HEK293 (cell line): ENCODE data around the gene CA5A.

Experiments
- CTCF ChIA-PET: fragments of 350-600 bp; formaldehyde crosslinking; extraction: SDS; loops from one replicate; lab custom pipeline; 2021; ENCODE audit warnings: antibody characterized with exemption; lab: Yijun Ruan, JAX
- POLR2A ChIA-PET: fragments of 300-600 bp; formaldehyde crosslinking; extraction: SDS; loops from one replicate; lab custom pipeline; 2020; ENCODE audit warnings: antibody characterized with exemption, inconsistent platforms; lab: Yijun Ruan, JAX
- H3K27ac ChIP-seq: fragments of 200-500 bp; sonication (Bioruptor generic); 2 replicates; pipeline ENCODE4 v1.5.1; 2014; ENCODE audit warnings: low read depth, low read length, control low read depth, inconsistent platforms; ENCODE audit errors: extremely low read depth
- H3K36me3 ChIP-seq, 2 experiments: fragments of 200-500 bp in 1 of 2; sonication (Bioruptor generic) in 1 of 2; 1 replicate in 1 of 2; 2 replicates in 1 of 2; pipeline ENCODE4 v1.5.1; 2014 to 2017; ENCODE audit warnings: inconsistent platforms in 2 of 2, low read length in 2 of 2; ENCODE audit not compliant: control insufficient read depth in 2 of 2, insufficient read depth in 1 of 2
- H3K4me1 ChIP-seq: fragments of 200-500 bp; sonication (Bioruptor generic); 2 replicates; pipeline ENCODE4 v1.5.1; 2014; ENCODE audit warnings: mild to moderate bottlenecking, low read length, inconsistent platforms; ENCODE audit not compliant: control insufficient read depth, insufficient read depth
- H3K4me3 ChIP-seq: 2 replicates; pipeline ENCODE4 v1.5.1; 2011; ENCODE audit warnings: low read depth, mild to moderate bottlenecking, control low read depth, low read length, moderate library complexity
- H3K9me3 ChIP-seq: fragments of 200-500 bp; sonication (Bioruptor generic); 2 replicates; pipeline ENCODE4 v1.5.1; 2014; ENCODE audit warnings: low read depth, low read length, inconsistent platforms; ENCODE audit not compliant: control insufficient read depth, insufficient read depth
- EGR2 ChIP-seq: fragments of 450-650 bp; formaldehyde crosslinking; IDR thresholded peaks from 2 replicates; pipeline ENCODE4 v1.5.1; 2016; ENCODE audit warnings: low read depth, missing biosample characterization, missing genetic modification characterization
- PBX3 ChIP-seq: sonication (generic); formaldehyde crosslinking; IDR thresholded peaks from 2 replicates; pipeline ENCODE4 v1.8.1; 2022; ENCODE audit warnings: mild to moderate bottlenecking, moderate library complexity, missing genetic modification reagents
- ZIC2 ChIP-seq: fragments of 450-650 bp; formaldehyde crosslinking; IDR thresholded peaks from 2 replicates; pipeline ENCODE4 v1.5.1; 2016; ENCODE audit warnings: missing biosample characterization, missing genetic modification characterization
- ZNF10 ChIP-seq: fragments of 450-650 bp; formaldehyde crosslinking; IDR thresholded peaks from 2 replicates; pipeline ENCODE4 v1.5.1; 2017; ENCODE audit warnings: missing biosample characterization, missing genetic modification characterization
- ZNF223 ChIP-seq: fragments of 450-650 bp; formaldehyde crosslinking; IDR thresholded peaks from 2 replicates; pipeline ENCODE4 v1.5.1; 2016; ENCODE audit warnings: missing biosample characterization, missing genetic modification characterization
- ZNF501 ChIP-seq: fragments of 450-650 bp; formaldehyde crosslinking; IDR thresholded peaks from 2 replicates; pipeline ENCODE4 v1.5.1; 2016; ENCODE audit warnings: missing biosample characterization, missing genetic modification characterization
- ZNF521 ChIP-seq: fragments of 450-650 bp; formaldehyde crosslinking; IDR thresholded peaks from 2 replicates; pipeline ENCODE4 v1.5.1; 2017; ENCODE audit warnings: missing biosample characterization, mild to moderate bottlenecking, missing genetic modification characterization
- ZNF555 ChIP-seq: fragments of 450-650 bp; formaldehyde crosslinking; conservative IDR thresholded peaks from 2 replicates; pipeline ENCODE4 v1.5.1; 2017; ENCODE audit warnings: missing biosample characterization, mild to moderate bottlenecking, missing genetic modification characterization, inconsistent platforms
- ZNF621 ChIP-seq: fragments of 450-650 bp; formaldehyde crosslinking; IDR thresholded peaks from 2 replicates; pipeline ENCODE4 v1.5.1; 2017; ENCODE audit warnings: missing biosample characterization, missing genetic modification characterization
- ZNF658 ChIP-seq: fragments of 450-650 bp; formaldehyde crosslinking; IDR thresholded peaks from 2 replicates; pipeline ENCODE4; 2016; ENCODE audit warnings: missing biosample characterization, missing genetic modification characterization
- ZNF677 ChIP-seq: fragments of 450-650 bp; IDR thresholded peaks from 2 replicates; pipeline ENCODE4 v1.5.0; 2018; ENCODE audit warnings: missing biosample characterization, mild to moderate bottlenecking, missing genetic modification characterization, moderate library complexity
- ZNF791 ChIP-seq: fragments of 450-650 bp; formaldehyde crosslinking; IDR thresholded peaks from 2 replicates; pipeline ENCODE4 v1.5.1; 2016; ENCODE audit warnings: missing biosample characterization, missing genetic modification characterization
- TF ChIP-seq, protein P1 (sequence below): fragments of 450-650 bp; formaldehyde crosslinking; IDR thresholded peaks from 2 replicates; pipeline ENCODE4 v1.5.1; 2016; ENCODE audit warnings: missing biosample characterization, missing genetic modification characterization
- TF ChIP-seq, protein P2 (sequence below): fragments of 450-650 bp; formaldehyde crosslinking; IDR thresholded peaks from 2 replicates; pipeline ENCODE4 v1.5.1; 2016; ENCODE audit warnings: missing biosample characterization, missing genetic modification characterization, low read depth
- TF ChIP-seq, protein P3 (sequence below): fragments of 450-650 bp; IDR thresholded peaks from 2 replicates; pipeline ENCODE4 v1.5.1; 2018; ENCODE audit warnings: missing biosample characterization, mild to moderate bottlenecking, missing genetic modification characterization

CA5A gene

GRCh38 chr16:87949071-87949744 lies 12.9 kb upstream of the CA5A start:
- no peak overlapping the region for H3K27ac ChIP-seq
- no peak for TF ChIP-seq ZNF501
- CTCF ChIA-PET: interaction anchor here (0.6 to 1.0 kb wide), 2 partner anchors 19 to 25 kb away, joined by 3 read pairs; no protein-coding TSS in a partner anchor
- POLR2A ChIA-PET: interaction anchor here (0.9 kb wide), 1 partner anchor 10 kb away, joined by 3 read pairs; no protein-coding TSS in a partner anchor
- peaks cover 6% of the 10 kb centered on the region; the same call in 1 of the 2 replicates for H3K4me1 ChIP-seq
- H3K9me3 ChIP-seq: no peaks in the 10 kb centered on the region
- H3K4me3 ChIP-seq: no peak overlapping the region
- H3K36me3 ChIP-seq: peaks cover 4 to 16% of the 10 kb centered on the region in 2 experiments; a peak in 2 of 3 replicates

GRCh38 chr16:87948735-87949070 lies 12.4 kb upstream of the CA5A start:
- H3K4me1 ChIP-seq: peaks cover 6% of the 10 kb centered on the region; the same call in 1 of the 2 replicates
- CTCF ChIA-PET: interaction anchor here (0.6 to 1.0 kb wide), 2 partner anchors 19 to 25 kb away, joined by 3 read pairs; no protein-coding TSS in a partner anchor

DNA sequence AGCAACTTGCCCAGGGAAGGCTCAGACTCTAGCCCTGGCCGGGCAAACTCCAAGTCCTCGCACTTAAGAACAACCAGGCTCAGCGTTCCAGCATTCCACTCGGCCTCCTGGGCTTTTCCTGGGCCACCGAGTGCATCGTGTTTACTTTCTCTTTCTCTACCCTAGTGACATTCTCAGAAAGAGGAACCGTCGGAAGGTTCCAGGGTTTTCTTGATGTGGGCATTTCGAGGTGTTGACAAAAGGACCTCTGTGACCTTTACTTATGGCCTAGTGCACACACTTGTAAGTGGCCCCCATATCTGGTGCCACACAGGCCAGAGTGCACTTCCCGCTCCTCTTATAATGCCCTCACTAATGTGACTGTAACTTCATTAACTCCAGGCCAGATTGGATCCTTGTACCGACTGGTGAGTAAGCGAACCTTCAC lies 11.8 kb upstream of the CA5A start:
- Histone ChIP-seq H3K4me1 (peaks cover 6% of the 10 kb centered on the region; the same call in 1 of the 2 replicates), H3K9me3 (no peaks in the 10 kb centered on the region), H3K4me3 (no peak overlapping the region), H3K36me3 (peaks cover 4 to 5% of the 10 kb centered on the region in 2 experiments; a peak in 2 of 3 replicates), H3K27ac (no peak overlapping the region)
- TF ChIP-seq PBX3 (no peak), ZNF521 (tag by site-specific recombination) (no peak), ZNF223 (tag by site-specific recombination) (no peak), ZIC2 (tag by site-specific recombination) (no peak), ZNF791 (tag by site-specific recombination) (no peak), ZNF555 (no peak)
- TF ChIP-seq, protein P1, sequence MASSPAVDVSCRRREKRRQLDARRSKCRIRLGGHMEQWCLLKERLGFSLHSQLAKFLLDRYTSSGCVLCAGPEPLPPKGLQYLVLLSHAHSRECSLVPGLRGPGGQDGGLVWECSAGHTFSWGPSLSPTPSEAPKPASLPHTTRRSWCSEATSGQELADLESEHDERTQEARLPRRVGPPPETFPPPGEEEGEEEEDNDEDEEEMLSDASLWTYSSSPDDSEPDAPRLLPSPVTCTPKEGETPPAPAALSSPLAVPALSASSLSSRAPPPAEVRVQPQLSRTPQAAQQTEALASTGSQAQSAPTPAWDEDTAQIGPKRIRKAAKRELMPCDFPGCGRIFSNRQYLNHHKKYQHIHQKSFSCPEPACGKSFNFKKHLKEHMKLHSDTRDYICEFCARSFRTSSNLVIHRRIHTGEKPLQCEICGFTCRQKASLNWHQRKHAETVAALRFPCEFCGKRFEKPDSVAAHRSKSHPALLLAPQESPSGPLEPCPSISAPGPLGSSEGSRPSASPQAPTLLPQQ (tag by site-specific recombination): no peak
- TF ChIP-seq, protein P2, sequence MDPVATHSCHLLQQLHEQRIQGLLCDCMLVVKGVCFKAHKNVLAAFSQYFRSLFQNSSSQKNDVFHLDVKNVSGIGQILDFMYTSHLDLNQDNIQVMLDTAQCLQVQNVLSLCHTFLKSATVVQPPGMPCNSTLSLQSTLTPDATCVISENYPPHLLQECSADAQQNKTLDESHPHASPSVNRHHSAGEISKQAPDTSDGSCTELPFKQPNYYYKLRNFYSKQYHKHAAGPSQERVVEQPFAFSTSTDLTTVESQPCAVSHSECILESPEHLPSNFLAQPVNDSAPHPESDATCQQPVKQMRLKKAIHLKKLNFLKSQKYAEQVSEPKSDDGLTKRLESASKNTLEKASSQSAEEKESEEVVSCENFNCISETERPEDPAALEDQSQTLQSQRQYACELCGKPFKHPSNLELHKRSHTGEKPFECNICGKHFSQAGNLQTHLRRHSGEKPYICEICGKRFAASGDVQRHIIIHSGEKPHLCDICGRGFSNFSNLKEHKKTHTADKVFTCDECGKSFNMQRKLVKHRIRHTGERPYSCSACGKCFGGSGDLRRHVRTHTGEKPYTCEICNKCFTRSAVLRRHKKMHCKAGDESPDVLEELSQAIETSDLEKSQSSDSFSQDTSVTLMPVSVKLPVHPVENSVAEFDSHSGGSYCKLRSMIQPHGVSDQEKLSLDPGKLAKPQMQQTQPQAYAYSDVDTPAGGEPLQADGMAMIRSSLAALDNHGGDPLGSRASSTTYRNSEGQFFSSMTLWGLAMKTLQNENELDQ (tag by site-specific recombination): no peak
- TF ChIP-seq, protein P3, sequence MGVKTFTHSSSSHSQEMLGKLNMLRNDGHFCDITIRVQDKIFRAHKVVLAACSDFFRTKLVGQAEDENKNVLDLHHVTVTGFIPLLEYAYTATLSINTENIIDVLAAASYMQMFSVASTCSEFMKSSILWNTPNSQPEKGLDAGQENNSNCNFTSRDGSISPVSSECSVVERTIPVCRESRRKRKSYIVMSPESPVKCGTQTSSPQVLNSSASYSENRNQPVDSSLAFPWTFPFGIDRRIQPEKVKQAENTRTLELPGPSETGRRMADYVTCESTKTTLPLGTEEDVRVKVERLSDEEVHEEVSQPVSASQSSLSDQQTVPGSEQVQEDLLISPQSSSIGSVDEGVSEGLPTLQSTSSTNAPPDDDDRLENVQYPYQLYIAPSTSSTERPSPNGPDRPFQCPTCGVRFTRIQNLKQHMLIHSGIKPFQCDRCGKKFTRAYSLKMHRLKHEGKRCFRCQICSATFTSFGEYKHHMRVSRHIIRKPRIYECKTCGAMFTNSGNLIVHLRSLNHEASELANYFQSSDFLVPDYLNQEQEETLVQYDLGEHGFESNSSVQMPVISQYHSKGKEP (tag by site-specific recombination): no peak
- ChIA-PET CTCF (no interaction called here), POLR2A (interaction anchor here (0.9 kb wide), 1 partner anchor 9 kb away, joined by 3 read pairs; no protein-coding TSS in a partner anchor)

More at GRCh38 chr16:87948735-87949070, 12.4 kb upstream of the CA5A start:
- Histone ChIP-seq H3K9me3 (no peaks in the 10 kb centered on the region), H3K27ac (no peak overlapping the region), H3K4me3 (no peak overlapping the region)
- POLR2A ChIA-PET: interaction anchor here (0.9 kb wide), 1 partner anchor 10 kb away, joined by 3 read pairs; no protein-coding TSS in a partner anchor
- TF ChIP-seq ZNF677 (tag by site-specific recombination) (no peak), ZNF658 (no peak), ZNF10 (tag by site-specific recombination) (no peak), ZNF621 (no peak), EGR2 (tag by site-specific recombination) (no peak)
- TF ChIP-seq, all 188 proteins: peak for 0
- peaks cover 4 to 11% of the 10 kb centered on the region in 2 experiments; a peak in 2 of 3 replicates for H3K36me3 ChIP-seq
